ENCODE results near the gene ERG.

- TF ChIP-seq GATA3 (IDR thresholded peaks at IDR 0.05; ENCODE audit: low read depth, low read length) = no peak
- TF ChIP-seq GATA2 (IDR thresholded peaks at IDR 0.05; ENCODE audit: low read depth, low read length) = no peak
Observed at GRCh38 chr21:38388203-38388602, 110.1 kb downstream of the ERG start.

All from SH-SY5Y (cell line).